Stomach (tissue), 4 donors: Measurements from ENCODE around the gene PRLR.

Experiments
- EP300 ChIP-seq: sonication (generic); formaldehyde crosslinking; IDR thresholded peaks from one replicate; pipeline ENCODE4 v1.6.1; 2017; ENCODE audit warnings: antibody characterized with exemption
- POLR2A ChIP-seq, 4 donors: fragments of 450-650 bp; IDR thresholded peaks; one replicate each; pipeline ENCODE4 v1.6.1; 2016; ENCODE audit warnings: antibody characterized with exemption in 4 of 4, control low read depth in 2 of 4, mild to moderate bottlenecking in 1 of 4, moderate library complexity in 1 of 4
- TF ChIP-seq, protein P1 (sequence below), 7 experiments: fragments of 450-650 bp in 4 of 7; fragments of 200-600 bp in 3 of 7; sonication (generic) in 3 of 7; IDR thresholded peaks; one replicate each; pipeline ENCODE4 v1.5.1; 2016 to 2019; ENCODE audit warnings: antibody characterized with exemption in 7 of 7, control low read depth in 2 of 7, mild to moderate bottlenecking in 1 of 7

DNA sequence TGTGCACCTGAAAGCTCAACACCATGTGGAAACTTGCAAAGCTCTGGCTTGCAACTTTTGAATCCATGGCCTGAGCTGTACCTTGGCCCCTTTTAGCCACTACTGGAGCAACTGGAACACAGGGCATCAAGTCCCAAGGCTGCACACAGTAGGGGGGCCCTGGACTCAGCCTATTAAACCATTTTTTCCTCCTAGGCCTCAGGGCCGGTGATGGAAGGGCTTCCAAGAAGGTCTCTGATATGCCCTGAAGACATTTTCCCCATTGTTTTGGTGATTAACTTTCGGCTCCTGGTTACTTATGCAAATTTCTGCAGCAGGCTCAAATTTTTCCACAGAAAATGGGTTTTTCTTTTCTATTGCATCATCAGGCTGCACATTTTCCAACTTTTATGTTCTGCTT, 22.7 kb upstream of the PRLR start:
- no peak for TF ChIP-seq EP300
- TF ChIP-seq, protein P1, sequence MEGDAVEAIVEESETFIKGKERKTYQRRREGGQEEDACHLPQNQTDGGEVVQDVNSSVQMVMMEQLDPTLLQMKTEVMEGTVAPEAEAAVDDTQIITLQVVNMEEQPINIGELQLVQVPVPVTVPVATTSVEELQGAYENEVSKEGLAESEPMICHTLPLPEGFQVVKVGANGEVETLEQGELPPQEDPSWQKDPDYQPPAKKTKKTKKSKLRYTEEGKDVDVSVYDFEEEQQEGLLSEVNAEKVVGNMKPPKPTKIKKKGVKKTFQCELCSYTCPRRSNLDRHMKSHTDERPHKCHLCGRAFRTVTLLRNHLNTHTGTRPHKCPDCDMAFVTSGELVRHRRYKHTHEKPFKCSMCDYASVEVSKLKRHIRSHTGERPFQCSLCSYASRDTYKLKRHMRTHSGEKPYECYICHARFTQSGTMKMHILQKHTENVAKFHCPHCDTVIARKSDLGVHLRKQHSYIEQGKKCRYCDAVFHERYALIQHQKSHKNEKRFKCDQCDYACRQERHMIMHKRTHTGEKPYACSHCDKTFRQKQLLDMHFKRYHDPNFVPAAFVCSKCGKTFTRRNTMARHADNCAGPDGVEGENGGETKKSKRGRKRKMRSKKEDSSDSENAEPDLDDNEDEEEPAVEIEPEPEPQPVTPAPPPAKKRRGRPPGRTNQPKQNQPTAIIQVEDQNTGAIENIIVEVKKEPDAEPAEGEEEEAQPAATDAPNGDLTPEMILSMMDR (IDR thresholded peaks at IDR 0.05): no peak
- TF ChIP-seq POLR2A (IDR thresholded peaks at IDR 0.05): no peak
